LHCN-M2 (cell line): ENCODE measurements around the gene CDKN2C. TPM values are rescaled to one million over a fixed set of nuclear protein-coding genes. Genes with fewer than 3 reads are reported as not detected.
"Not testable (repeated sequence)": the region's sequence is repeated elsewhere in the genome, so short reads cannot be mapped to it uniquely, and the experiment has no call there.

Experiments
- DNase-seq: peaks from one replicate; pipeline ENCODE4 v3.0.0-alpha.2; 2012; ENCODE audit warnings: low read depth
- polyA plus RNA-seq: library from polyadenylated mRNA; unstranded; fragments of >200 nt; gene quantifications from one replicate; pipeline ENCODE4 v1.2.1, GENCODE V29; 2012; ENCODE audit warnings: missing spikeins
- total RNA-seq: library from RNA; depleted of rRNA; stranded (reverse); fragments of >200 nt; gene quantifications from 2 replicates; pipeline ENCODE4 v1.2.3, GENCODE V29; 2014; rRNA removed

The CDKN2C gene
- 67.9 and 85.2 TPM in 2 replicates for total RNA-seq
- polyA plus RNA-seq = 42.9 TPM

DNA sequence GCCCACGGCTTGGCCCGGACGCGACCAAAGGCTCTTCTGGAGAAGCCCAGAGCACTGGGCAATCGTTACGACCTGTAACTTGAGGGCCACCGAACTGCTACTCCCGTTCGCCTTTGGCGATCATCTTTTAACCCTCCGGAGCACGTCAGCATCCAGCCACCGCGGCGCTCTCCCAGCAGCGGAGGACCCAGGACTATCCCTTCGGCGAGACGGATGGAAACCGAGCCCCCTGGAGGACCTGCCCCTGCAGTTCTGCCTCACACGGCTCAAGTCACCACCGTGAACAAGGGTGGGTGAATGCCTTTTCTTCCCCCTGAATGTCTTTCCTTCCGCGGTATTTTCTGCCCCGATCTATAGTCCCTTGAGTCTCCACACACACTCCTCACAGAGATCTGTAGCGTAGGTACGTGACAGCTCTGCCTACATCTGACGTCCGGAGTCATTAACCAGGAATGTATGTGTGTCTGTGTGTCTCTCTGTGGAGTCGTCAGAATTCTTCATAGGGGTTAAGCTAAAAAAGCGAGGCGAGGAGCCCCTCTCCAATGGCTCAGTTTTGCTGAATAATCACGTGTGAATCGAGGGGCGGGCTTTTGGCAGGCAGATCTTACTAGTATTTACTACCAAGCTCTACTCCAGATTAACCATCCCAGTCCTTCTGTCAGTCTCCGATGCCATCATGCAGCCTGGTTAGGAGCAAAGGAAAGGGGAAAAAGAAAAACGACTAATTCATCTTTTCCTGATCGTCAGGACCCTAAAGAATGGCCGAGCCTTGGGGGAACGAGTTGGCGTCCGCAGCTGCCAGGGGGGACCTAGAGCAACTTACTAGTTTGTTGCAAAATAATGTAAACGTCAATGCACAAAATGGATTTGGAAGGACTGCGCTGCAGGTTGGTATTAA is at the start of gene CDKN2C:
Gene CDKN2C (plus strand): TSS at position 635 of the 898 bp plus-strand sequence. CDS start 124 bp downstream, at position 759.
- peak; percentile 96 for DNase-seq

DNA sequence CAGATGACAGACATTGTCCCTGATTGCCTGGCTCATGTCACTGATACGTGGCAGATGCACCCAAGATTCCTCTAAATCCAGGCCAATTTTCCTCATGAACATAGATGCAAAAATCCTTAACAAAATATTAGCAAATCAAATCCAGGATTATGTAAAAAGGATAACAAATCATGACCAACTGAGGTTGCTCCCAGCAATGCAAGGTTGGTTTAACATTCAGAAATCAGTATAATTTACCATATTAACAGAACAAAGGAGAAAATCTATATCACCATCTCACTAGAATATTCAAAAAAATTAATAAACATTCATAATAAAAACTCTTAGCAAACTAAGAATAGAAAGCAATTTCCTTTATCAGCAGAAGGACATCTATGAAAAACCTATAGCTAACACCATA is 49.6 kb upstream of the CDKN2C start:
- no peak for DNase-seq

DNA sequence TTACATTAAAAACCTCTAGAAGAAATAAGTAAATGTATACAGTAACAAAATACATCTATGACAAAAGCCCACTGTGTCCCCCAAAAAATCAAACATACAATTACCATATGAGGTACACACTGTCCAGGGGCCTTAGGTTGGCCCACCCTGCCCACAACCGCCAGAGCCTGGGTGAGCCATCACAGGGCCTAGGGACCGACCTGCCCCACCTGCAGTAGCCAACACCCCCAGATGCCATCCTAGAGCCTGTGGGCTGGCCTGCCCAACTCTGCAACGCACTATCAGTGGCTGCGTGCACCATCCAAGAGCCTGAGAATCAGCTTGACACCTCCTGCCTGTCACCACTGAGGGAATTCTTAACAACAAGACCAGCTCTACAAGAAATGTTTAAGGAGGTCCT is 49.0 kb upstream of the CDKN2C start:
- no peak for DNase-seq

GRCh38 chr1:50923564-50923963 is 46.5 kb upstream of the CDKN2C start:
- DNase-seq = no peak

GRCh38 chr1:50929376-50929958 is 40.6 kb upstream of the CDKN2C start:
- peak; percentile 28 for DNase-seq

DNA sequence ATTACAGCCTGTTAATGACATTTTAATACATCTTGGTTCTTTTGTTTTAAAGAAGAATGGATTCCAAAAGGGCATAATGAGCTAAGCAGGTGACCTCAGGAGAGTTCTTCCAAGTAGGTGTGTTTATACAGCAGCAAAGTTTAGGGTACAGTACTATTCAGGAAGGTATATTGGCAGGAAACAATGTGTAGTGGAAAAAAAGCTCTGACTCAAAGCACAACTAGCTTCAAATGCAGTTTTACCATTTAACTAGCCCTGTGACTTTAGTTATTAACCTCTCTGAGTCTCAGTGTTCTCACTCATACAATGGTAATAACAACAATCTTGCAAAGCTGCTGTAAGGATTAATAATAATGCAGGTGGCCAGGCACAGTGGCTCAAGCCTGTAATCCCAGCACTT is 39.9 kb upstream of the CDKN2C start:
- DNase-seq = no peak

GRCh38 chr1:50930965-50931737 is 38.9 kb upstream of the CDKN2C start:
- DNase-seq = no peak

- DNase-seq = not testable (repeated sequence)
Observed at GRCh38 chr1:50932043-50932442, 38.0 kb upstream of the CDKN2C start.

GRCh38 chr1:50933770-50934169 is 36.3 kb upstream of the CDKN2C start:
- DNase-seq = not testable (repeated sequence)

DNA sequence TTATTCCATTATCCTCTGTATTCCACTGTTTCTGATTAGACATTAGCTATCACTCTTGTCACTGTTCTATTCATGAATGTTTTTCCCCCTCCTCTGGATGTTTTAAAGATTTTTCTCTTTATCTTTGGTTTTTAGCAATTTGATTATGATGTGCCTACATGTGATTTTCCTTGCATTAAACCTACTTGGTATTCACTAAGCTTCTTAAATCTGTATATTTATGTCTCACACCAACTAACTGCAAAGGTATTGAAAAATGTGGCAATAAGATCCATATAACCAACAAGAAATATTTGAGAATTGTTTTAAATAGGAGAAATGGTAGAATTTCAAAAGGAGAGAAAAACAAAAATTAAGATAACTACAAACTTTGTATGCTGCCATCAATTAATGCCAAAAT is 35.2 kb upstream of the CDKN2C start:
- no peak for DNase-seq

GRCh38 chr1:50935276-50935675 is 34.8 kb upstream of the CDKN2C start:
- not testable (repeated sequence) for DNase-seq

DNA sequence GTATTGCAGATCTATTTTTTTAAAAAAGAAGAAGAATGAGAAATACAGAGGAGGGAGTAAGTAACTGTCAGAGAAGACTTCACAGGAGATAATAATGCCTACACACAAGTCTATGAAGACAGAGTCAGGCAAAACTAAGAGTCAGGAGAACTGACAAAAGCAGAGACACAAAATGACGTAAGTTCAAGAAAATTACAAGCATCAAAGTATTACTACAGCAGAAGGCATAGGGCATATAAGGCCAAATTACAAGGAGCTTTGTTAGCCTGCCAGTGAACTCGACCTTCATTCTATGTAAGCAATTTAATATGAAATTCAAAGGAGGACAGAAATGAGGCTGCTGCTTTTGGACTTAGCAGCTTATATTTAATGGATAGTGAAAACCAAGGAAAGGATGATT is 33.7 kb upstream of the CDKN2C start:
- DNase-seq = no peak

GRCh38 chr1:50940291-50940690 is 29.8 kb upstream of the CDKN2C start:
- no peak for DNase-seq

GRCh38 chr1:50942334-50942733 is 27.7 kb upstream of the CDKN2C start:
- DNase-seq = no peak

DNA sequence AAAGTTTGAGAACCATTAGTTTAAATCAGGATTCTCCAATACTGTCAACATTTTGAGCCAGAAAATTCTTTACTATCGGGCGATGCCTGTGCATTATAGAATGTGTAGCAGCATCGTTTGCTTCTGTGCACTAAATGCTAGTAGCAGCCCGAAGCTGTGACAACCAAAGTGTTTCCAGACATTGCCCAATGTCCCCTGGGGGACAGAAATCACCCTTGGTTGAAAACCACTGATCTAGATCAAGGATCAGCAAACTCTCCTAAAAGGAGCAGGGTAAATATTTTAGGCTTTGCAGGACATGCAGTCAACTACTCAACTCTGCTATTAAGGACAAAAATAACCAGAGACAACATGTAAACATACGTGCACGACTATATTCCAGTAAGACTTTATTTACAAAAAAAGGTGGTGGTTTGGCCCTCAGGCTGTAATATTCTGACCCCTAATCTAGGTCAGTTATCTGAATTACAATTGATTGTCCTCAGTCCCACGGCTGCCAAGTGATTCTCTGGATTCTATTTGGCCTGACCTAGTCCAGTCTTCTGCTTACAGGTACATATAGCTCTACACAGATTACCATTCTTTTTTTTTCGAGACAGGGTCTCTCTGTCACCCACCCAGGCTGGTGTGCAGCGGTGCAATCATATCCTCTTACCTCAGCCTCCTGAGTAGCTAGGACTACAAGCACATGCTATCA is 20.6 kb upstream of the CDKN2C start:
- no peak for DNase-seq

DNA sequence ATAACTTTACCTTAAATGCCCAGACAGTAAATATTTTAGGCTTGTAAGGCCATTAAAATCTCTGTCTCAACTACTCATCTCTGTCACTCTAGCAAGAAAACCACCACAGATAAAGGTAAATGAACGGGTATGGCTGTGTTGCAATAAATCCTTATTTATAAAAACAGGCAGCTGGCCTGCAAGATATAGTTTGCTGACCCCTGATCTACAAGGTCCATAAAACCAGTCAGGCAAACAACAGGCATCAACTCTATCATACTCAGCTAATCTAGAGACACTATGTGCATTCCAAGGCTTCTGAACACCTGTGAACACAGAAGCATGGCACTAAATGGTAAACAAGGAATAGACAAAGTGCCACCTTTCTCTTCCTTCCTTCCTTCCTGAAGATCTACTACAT is 19.6 kb upstream of the CDKN2C start:
- no peak for DNase-seq

DNA sequence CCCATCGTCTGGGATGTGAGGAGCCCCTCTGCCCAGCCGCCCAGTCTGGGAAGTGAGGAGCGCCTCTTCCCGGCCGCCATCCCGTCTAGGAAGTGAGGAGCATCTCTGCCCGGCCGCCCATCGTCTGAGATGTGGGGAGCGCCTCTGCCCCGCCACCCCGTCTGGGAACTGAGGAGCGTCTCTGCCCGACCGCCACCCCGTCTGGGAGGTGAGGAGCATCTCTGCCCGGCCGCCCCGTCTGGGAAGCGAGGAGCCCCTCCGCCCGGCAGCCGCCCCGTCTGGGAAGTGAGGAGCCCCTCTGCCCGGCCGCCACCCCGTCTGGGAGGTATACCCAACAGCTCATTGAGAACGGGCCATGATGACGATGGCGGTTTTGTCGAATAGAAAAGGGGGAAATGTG is 17.5 kb upstream of the CDKN2C start:
- not testable (repeated sequence) for DNase-seq

DNA sequence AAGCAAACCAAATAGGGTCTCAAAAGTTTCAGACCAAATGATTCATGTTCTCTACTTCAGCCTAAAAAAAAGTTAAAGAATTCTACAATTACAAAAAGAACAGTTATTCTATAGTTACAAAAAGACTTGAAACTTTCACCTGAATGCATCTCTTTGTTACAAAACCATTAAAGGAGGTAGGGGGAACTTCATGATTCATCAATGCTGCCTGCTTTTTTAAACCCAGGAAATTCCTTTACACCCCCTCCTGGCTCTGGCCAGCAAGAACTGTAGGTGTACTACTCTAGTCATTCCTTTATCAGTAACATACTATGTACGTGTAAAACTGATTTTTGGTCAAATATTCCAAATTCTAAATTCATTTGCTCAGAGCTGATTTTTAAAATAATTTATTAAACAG is 14.9 kb upstream of the CDKN2C start:
- DNase-seq = no peak

- DNase-seq = peak; percentile 40
Observed at GRCh38 chr1:50959303-50959912, 10.6 kb upstream of the CDKN2C start.

DNA sequence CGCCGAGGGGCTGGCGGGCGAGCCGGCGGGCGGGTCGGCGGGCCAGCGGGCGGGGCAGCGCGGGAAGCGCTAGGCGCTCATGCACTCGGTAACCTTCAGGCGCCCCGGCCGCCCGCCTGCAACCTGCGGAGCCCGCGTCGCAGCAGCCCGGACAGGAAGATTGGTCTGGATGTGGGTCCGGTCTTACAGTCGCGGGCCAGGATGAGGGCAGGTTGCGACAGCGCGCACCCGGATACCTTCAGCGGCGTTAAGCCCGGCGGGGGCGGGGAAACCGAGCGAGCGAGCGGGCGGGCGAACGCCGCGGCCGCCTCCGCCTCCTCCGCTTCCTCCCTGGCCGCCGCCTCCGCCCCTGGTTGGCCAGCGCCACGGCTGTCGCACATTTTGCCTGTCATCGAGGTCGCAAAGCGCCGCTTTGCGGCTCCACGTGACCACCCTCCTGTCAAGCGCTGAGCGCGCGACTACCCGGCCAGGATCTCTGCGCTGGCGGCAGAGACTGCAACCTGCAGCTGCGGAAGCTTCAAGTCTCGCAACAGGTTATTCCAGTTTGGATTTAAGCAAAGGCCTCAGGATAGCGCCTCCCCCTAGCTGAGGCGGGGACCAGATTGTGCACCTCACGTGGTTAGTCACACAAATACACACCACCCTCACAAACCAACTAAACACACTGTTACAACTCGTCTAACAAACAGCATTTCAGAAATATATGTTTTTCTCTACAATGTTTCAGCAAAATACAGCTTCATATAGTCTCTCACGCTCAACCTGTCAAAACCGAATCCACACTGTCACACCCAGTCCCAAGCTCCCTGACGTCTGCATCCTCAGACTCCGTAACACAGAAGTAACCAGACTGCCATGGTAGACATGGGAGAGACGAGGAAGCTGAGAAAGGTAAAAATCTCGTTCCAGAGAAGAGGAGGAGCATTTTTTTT is 9.9 kb upstream of the CDKN2C start, which contains the start of gene FAF1:
Gene FAF1 (minus strand): TSS at position 355 of the 932 bp plus-strand sequence. CDS start 456 bp downstream, outside the sequence.
- DNase-seq = peak; percentile 95
